Bronchial smooth muscle cell (primary cell): ENCODE data around the gene ITPR2. TPM values are rescaled to one million over a fixed set of nuclear protein-coding genes. Genes with fewer than 3 reads are reported as not detected.

ENCODE experiments used
- total RNA-seq: library from RNA; depleted of rRNA; stranded (reverse); fragments of >200 nt; gene quantifications from 2 replicates; pipeline ENCODE4 v1.2.1, GENCODE V29; 2014

The ITPR2 gene
- 3.6 and 6.6 TPM in 2 replicates for total RNA-seq

DNA sequence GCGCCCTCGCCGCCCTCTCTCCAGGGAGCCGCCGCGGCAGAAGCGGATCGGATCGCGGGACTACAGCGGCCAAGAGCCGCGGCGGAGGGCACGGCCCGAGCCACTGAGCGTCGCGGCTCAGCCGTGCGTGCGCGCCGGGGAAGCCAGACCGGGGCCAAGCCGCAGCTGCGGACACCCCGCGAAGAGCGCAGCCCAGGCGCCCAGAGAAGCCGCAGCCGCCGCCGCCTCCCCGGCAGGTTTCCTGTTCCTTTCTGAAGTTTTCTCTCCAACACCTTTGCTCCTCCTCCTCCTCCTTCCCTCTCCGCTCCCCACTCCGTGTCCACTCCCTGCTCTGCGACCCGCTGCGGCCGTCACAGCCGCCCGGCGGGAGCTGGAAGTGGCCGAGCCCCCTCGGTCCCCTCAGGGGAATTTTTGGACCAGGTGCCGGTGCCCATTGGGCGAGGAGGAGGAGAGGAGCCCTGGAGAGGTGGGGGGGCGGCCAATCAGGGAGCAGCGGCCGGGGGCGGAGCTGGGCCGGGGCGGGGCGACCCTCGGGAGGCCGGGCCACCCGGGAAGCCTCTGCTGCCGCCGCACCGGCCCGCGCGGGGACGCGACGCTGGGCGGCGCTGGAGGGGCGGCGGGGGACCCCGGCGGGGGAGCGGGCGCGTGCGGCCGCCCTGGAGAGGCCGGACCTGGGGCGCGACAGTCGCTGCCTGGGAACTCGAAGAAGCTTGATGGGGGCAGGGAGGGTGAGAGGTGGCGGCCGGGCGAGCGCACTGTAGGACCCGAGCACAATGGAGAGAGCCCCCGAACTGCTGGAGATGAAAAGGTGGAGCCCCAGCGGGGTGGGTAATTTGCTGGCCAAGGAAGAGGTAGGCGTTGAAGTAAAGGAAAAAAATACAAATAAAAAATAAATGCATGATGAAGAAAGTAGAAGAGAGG is at the start of gene ITPR2:
TSS of gene ITPR2 (minus strand) at position 373 of the 921 bp plus-strand sequence. CDS start 413 bp downstream, outside the sequence.

Other genes starting within 250 kb of the ITPR2 start
- gene INTS13, start 104.8 kb upstream of the ITPR2 start, total RNA-seq, result 14.3 and 25.4 TPM in 2 replicates
- 31.2 and 49.8 TPM in 2 replicates for gene FGFR1OP2, start 105.3 kb upstream of the ITPR2 start, total RNA-seq
- 77.5 and 92.7 TPM in 2 replicates for gene TM7SF3, start 181.2 kb upstream of the ITPR2 start, total RNA-seq
- 41.0 and 47.6 TPM in 2 replicates for gene MED21, start 189.4 kb upstream of the ITPR2 start, total RNA-seq
- gene C12orf71, start 249.4 kb upstream of the ITPR2 start, total RNA-seq, result not detected in 2 replicates